ENCODE results near the gene MESP2.

The MESP2 gene, protein sequence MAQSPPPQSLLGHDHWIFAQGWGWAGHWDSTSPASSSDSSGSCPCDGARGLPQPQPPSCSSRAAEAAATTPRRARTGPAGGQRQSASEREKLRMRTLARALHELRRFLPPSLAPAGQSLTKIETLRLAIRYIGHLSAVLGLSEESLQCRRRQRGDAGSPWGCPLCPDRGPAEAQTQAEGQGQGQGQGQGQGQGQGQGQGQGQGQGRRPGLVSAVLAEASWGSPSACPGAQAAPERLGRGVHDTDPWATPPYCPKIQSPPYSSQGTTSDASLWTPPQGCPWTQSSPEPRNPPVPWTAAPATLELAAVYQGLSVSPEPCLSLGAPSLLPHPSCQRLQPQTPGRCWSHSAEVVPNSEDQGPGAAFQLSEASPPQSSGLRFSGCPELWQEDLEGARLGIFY

GRCh38 chr15:89776274-89777072 is at the start of gene MESP2:
Gene MESP2, plus strand, starts transcription at chr15:89776332. Its CDS starts 26 bp downstream, at chr15:89776358.
- DNase-seq: peak; percentile 35

GRCh38 chr15:89728254-89728653 is 47.9 kb upstream of the MESP2 start:
- no peak for DNase-seq

GRCh38 chr15:89731275-89731674 is 44.9 kb upstream of the MESP2 start:
- DNase-seq: no peak

- DNase-seq: no peak
Observed at GRCh38 chr15:89732451-89733172, 43.5 kb upstream of the MESP2 start.

DNA sequence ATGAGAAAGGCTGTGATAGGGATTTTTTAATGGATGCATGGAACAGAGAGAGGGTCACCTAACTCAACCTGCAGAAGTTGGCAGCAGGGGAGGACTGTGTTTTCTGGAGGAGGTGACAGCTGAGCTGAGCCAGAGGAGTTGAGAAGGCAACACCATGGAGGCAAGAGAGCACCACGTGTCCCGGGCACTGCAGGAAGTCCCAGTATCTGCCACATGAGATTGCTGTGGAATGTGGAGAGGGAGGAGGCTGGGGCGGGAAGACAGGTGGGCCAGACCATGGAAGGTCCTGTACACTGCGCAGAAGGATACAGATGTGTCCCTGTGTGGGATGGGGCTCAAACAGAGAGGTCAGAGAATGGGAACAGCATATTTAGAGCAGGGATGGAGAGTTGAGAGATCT is 40.4 kb upstream of the MESP2 start:
- no peak for DNase-seq

GRCh38 chr15:89740137-89740536 is 36.0 kb upstream of the MESP2 start:
- peak; percentile 14 for DNase-seq

DNA sequence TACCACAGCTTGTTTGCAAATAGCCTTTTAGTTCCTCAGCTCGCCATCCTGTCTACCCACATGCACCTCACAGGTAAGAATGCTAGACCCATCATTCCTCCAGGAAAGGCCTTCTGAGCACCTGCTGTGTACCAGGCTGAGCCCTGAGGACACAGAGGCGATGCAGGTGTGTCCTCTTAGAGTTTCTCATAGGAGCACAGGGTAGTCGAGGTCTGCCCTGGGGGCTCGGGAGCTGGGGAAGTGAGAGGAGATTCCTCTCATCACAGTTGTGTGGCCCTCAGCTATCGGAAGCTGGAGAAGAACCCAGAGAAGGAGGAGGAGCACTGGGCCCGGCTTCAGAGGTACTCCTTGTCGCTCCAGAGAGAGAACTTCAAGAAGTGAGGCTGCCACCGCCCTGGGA is 33.1 kb upstream of the MESP2 start:
- DNase-seq: no peak

GRCh38 chr15:89743594-89743993 is 32.5 kb upstream of the MESP2 start:
- no peak for DNase-seq

DNA sequence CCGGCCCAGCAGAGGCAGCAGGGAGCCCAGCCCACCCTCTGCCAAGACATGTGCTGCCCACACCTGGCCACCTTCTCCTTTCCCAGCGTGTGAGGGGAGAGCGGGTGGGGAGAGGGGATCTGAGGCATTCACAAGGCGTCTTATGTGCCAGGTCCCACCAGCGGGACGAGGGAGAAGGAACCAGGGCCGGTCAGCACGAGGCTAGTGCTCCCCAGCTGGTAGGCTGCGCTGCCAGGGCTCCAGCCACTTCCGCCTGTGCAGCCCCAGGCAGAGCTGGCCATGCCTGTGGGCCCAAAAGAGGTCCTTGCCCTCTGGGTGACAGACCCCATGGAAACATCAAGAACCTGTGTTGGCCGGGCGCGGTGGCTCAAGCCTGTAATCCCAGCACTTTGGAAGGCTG is 31.0 kb upstream of the MESP2 start:
- DNase-seq: no peak

DNA sequence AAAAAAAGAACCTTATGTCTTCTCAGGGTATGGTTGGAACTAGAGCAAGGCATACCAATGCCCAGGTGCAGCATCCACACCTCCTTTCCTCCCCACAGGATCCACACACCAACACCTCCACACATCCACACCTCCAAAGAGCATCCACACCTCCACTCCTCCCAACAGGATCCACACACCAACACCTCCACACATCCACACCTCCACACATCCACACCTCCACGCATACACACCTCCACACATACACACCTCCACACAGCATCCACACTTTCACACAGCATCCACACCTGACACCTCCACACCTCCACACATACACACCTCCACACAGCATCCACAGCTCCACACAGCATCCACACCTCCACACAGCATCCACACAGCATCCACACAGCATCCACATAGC is 30.4 kb upstream of the MESP2 start:
- DNase-seq: no peak

GRCh38 chr15:89746386-89746780 is 29.7 kb upstream of the MESP2 start:
- DNase-seq: no peak

DNA sequence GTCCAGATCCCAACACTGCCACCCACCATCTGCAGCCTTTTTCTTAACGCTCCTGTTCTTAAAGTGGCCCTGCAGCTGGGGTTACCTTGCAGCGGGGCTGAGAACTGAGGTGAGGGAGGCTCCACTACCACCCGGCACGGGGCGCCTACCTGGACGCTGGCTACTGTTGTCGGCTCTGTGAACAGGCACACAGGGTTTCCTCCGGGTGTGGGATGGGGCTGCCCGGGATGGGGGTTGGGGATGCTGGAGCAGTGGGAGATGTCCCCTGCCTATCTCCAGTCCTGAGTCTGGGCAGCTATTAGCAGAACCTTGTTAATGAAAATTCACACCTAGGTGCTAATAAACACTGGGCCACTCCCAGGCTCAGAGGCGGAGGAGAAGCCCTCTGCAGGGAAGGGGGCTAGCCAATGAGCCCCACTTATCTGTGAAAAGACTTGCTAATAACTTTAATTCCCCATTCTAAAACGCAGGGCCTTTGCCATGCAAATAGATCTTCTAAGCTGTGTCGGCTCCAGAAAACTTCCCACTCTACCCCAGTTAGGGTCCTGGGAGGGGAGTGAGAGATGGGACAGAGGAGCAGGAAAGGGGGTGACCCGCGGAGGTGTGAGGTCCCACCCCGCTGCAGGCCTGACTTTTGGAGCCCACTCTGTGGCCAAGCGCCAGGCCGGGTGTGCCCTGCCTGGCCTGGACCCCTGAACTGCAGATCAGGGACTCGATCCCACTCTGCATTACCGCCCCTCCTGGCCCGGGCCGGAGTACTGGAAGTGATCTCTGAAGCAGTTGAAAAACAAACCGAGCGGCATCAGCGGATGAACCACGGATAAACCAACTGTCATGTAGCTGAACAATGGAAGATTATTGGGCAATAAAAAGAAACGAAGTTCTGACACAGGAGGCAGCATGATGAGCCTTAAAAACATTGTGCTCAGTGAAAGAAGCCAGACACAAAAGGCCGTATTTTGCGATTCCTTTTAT is 28.1 kb upstream of the MESP2 start:
- DNase-seq: no peak

DNA sequence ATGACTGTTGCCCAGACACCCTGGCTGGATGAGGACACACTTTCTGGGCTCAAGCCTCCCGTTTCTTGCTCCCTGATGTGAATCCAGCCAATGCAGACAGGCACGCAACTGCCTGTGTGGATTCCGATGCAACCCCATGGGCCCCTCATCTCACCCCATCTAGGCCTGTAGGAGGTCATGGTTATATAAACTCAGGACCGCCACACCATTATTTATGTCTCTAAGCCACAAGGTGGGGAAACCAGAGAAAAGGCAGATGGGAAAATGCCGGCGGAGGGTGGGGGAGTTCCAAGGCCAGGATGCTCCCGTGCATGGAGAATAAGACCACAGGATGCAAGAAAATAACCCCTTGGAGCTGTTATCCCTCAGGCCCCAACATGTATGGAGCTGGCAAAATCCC is 27.1 kb upstream of the MESP2 start:
- no peak for DNase-seq

DNA sequence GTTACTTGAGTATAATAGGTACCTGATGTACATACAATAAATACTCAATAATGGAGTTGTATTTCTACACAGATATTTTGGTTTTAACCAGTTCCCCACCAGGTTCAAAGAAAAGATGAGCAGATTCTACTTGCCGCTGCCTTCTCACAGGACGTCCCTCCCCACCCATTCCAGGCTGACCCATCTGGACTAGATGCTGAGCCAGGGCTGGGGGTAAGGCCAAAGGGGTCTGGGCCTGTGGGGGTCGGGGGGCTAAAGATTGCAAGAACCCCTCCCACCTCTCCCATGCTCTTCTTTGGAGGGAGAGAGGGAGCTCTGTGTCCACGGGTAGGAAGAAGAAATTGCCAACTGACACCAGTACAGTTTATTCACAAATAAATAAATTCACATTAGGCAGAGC is 26.6 kb upstream of the MESP2 start:
- no peak for DNase-seq

GRCh38 chr15:89749951-89750559 is 26.1 kb upstream of the MESP2 start:
- no peak for DNase-seq

- peak; percentile 80 for DNase-seq
Observed at GRCh38 chr15:89750560-89751542, 25.3 kb upstream of the MESP2 start, which contains the start of gene MESP1. Gene MESP1, minus strand, starts transcription at chr15:89751249. Its CDS starts 18 bp downstream, at chr15:89751231.

- DNase-seq: no peak
Observed at GRCh38 chr15:89751748-89752147, 24.4 kb upstream of the MESP2 start.

GRCh38 chr15:89753855-89754254 is 22.3 kb upstream of the MESP2 start:
- no peak for DNase-seq

GRCh38 chr15:89754361-89755154 is 21.6 kb upstream of the MESP2 start:
- DNase-seq: no peak

DNA sequence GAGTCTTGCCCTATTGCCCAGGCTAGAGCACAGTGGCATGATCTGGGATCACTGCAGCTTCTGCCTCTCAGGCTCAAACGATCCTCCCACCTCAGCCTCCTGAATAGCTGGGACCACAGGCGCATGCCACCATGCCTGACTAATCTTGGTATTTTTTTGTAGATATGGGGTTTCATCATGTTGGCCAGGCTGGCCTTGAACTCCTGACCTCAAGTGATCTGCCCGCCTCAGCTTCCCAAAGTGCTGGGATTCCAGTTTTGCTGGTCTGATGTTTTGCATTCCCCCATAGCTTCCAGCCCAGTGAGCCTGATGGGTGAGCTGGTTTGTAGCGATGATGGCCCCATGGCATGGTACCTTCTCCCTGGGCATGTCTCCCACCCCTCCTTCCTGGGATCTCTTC is 20.4 kb upstream of the MESP2 start:
- no peak for DNase-seq
